Endothelial cell of umbilical vein (primary cell): ENCODE measurements around the gene ITM2C. TPM values are rescaled to one million over a fixed set of nuclear protein-coding genes. Genes with fewer than 3 reads are reported as not detected.

Experiments
- BruUV-seq: library from RNA; stranded (reverse); fragments of 400-500 nt; replicated peaks from 2 replicates; lab custom pipeline; 2021; lab: Mats Ljungman, UMichigan
- CTCF ChIA-PET: fragments of 300-600, 350-600 bp; sonication (Branson Sonifier 250); formaldehyde crosslinking; loops from one replicate; lab custom pipeline; 2021; ENCODE audit warnings: antibody characterized with exemption, inconsistent platforms; lab: Charles Lee
- POLR2A ChIA-PET: fragments of 300-600, 350-600 bp; sonication (Branson Sonifier 250); formaldehyde crosslinking; loops from one replicate; lab custom pipeline; 2021; ENCODE audit warnings: antibody characterized with exemption, inconsistent platforms; lab: Charles Lee
- DNase-seq: peaks from one replicate; pipeline ENCODE4 v3.0.0-alpha.2; 2011; ENCODE audit warnings: low read depth, low spot score
- FAIRE-seq: peaks from 2 replicates; lab custom pipeline; 2011; peaks lifted over from hg19 to GRCh38; lab: Jason Lieb, UNC
- H2AFZ ChIP-seq: 2 replicates; pipeline ENCODE4 v1.6.0; 2012; ENCODE audit warnings: low read depth, low read length, control low read depth, inconsistent platforms
- H3K27ac ChIP-seq: 2 replicates; pipeline ENCODE4 v1.5.1; 2011; ENCODE audit warnings: low read depth, mild to moderate bottlenecking, control low read depth, low read length, moderate library complexity; ENCODE audit not compliant: insufficient read depth
- H3K27me3 ChIP-seq, 2 experiments: 2 replicates each; pipeline versions ENCODE4 v1.6.0 to v1.6.1; 2011; ENCODE audit warnings: low read length in 2 of 2, mixed read lengths in 1 of 2; ENCODE audit not compliant: control insufficient read depth in 2 of 2, insufficient read depth in 2 of 2
- H3K36me3 ChIP-seq, 2 experiments: 2 replicates in 1 of 2; 3 replicates in 1 of 2; pipeline ENCODE4 v1.5.1; 2011; ENCODE audit warnings: low read length in 2 of 2, mild to moderate bottlenecking in 1 of 2, moderate library complexity in 1 of 2; ENCODE audit not compliant: control insufficient read depth in 2 of 2, insufficient read depth in 2 of 2; ENCODE audit errors: extremely low read depth in 1 of 2
- H3K4me1 ChIP-seq: 3 replicates; pipeline ENCODE4 v1.5.1; 2011; ENCODE audit warnings: mild to moderate bottlenecking, low read length; ENCODE audit not compliant: control insufficient read depth, insufficient read depth; ENCODE audit errors: extremely low read depth
- H3K4me2 ChIP-seq: 2 replicates; pipeline ENCODE4 v1.6.1; 2011; ENCODE audit warnings: low read length, control low read depth, mixed read lengths; ENCODE audit not compliant: insufficient read depth
- H3K4me3 ChIP-seq, 3 experiments: fragments of 200-600 bp in 1 of 3; sonication (generic), shearing (Covaris generic) in 1 of 3; replicated peaks in 1 of 3; 2 replicates each; pipeline ENCODE4 v1.5.1; 2011 to 2016; ENCODE audit warnings: control low read depth in 3 of 3, low read length in 3 of 3, mild to moderate bottlenecking in 2 of 3, inconsistent platforms in 1 of 3, low read depth in 1 of 3, moderate library complexity in 1 of 3; ENCODE audit not compliant: insufficient read depth in 1 of 3
- H3K79me2 ChIP-seq: 2 replicates; pipeline ENCODE4 v1.6.0; 2012; ENCODE audit warnings: low read length, inconsistent platforms; ENCODE audit not compliant: control insufficient read depth, insufficient read depth
- H3K9ac ChIP-seq: replicated peaks from 2 replicates; pipeline ENCODE3; 2011; ENCODE audit warnings: low read length, control low read depth; ENCODE audit not compliant: insufficient read depth; ENCODE audit errors: extremely low read depth
- H3K9me1 ChIP-seq: replicated peaks from 3 replicates; pipeline ENCODE4 v1.6.0; 2011; ENCODE audit warnings: mild to moderate bottlenecking, low read length; ENCODE audit not compliant: control insufficient read depth, insufficient read depth; ENCODE audit errors: extremely low read depth
- H3K9me3 ChIP-seq: replicated peaks from 2 replicates; pipeline ENCODE4 v1.5.1; 2012; ENCODE audit warnings: low read length, inconsistent platforms; ENCODE audit not compliant: control insufficient read depth, insufficient read depth
- H4K20me1 ChIP-seq: replicated peaks from 2 replicates; pipeline ENCODE3; 2011; ENCODE audit warnings: mild to moderate bottlenecking, low read length; ENCODE audit not compliant: control insufficient read depth, insufficient read depth; ENCODE audit errors: extremely low read depth
- EZH2 ChIP-seq: IDR thresholded peaks from 2 replicates; pipeline ENCODE4 v1.6.1; 2012; ENCODE audit warnings: borderline replicate concordance, low read depth, mild to moderate bottlenecking, moderate library complexity, low read length, inconsistent platforms; ENCODE audit not compliant: severe bottlenecking
- POLR2A ChIP-seq: IDR thresholded peaks from 2 replicates; pipeline ENCODE4 v1.6.1; 2012; ENCODE audit warnings: low read depth, mild to moderate bottlenecking, control low read depth, low read length
- POLR2AphosphoS5 ChIP-seq: IDR thresholded peaks from 2 replicates; pipeline ENCODE4 v1.6.1; 2012; ENCODE audit warnings: low read depth, mild to moderate bottlenecking, control low read depth, low read length, moderate library complexity; ENCODE audit not compliant: insufficient read depth
- dilution Hi-C: fragments of 300-500 bp; cut with MboI; formaldehyde crosslinking; loops from one replicate; pipeline ENCODE4 v1.15.0; 2019; ENCODE audit warnings: low sequenced_read_pairs; ENCODE audit not compliant: extremely low pct_ligation_motif_present
- intact Hi-C: fragments of 100-400 bp; cut with micrococcal nuclease; formaldehyde crosslinking; loops from one replicate; pipeline ENCODE4 v1.10.0; 2022
- polyA plus RNA-seq, 4 experiments: library from polyadenylated mRNA; depleted of rRNA in 3 of 4; stranded (reverse) in 3 of 4; unstranded in 1 of 4; fragments of >200 nt; gene quantifications; 2 replicates each; pipeline versions ENCODE4 v1.2.1 to v1.2.3, GENCODE V29; 2011 to 2012; ENCODE audit warnings: missing spikeins in 1 of 4
- total RNA-seq: library from RNA; stranded (reverse); gene quantifications from 2 replicates; pipeline ENCODE4 v1.2.3, GENCODE V29; 2021
- TF ChIP-seq, protein P1 (sequence below), 2 donors: IDR thresholded peaks; 1 replicate in 1 of 2; 2 replicates in 1 of 2; pipeline ENCODE4 v1.5.1; 2011; ENCODE audit warnings: low read length in 2 of 2, mild to moderate bottlenecking in 2 of 2, moderate library complexity in 2 of 2, control low read depth in 1 of 2, inconsistent platforms in 1 of 2, low read depth in 1 of 2; ENCODE audit not compliant: insufficient read depth in 1 of 2; ENCODE audit errors: extremely low read depth in 1 of 2

Gene ITM2C
- total and polyA plus RNA-seq, 2 donors (not counting 3 experiments of a cell fraction or from before 2014, with no cell fraction given), result 12.0 to 12.1 TPM

DNA sequence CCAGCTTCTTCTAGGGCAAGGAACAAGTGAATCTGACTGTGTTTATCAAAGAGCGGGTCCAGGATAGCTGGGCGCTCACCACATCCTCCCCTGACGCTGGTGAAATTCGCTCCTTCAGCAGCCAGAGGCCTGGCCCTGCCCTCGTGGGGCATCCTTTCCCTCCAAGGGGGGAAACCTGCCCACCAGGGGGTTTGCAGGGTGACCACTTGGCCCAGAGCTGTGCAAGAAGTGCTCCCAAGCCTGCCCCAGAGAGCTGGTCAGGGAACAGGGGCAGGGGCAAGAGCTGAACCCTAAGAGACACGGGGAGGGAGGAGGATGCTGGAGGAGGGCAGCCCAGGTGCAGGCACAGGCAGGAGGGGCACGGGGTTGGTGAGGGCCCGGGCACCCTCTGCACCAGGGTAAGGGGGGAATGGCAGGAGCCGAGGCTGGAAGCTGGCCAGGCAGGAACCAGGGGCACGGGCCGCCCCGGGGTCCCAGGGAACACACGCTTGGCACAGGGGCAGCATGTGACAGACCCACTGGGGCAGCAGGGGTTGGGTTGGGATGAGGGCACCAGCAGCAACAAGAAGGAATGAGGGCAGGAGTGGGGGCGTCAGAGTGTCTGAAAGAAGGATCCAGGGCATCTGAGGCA, 63.1 kb downstream of the ITM2C start:
- H3K36me3 ChIP-seq, result no peaks in the 10 kb centered on the region
- DNase-seq, result no peak
- dilution Hi-C loops, result no loop called here
- no peak overlapping the region for H3K27ac ChIP-seq
- ChIA-PET CTCF (interaction anchor here (1.0 to 1.2 kb wide), 2 partner anchors 10 to 59 kb away, joined by 5 to 6 read pairs; no protein-coding TSS in a partner anchor), POLR2A (no interaction called here)
- no peaks in the 10 kb centered on the region for H3K27me3 ChIP-seq
- H3K4me1 ChIP-seq, result no peaks in the 10 kb centered on the region
- TF ChIP-seq POLR2A (no peak), POLR2AphosphoS5 (no peak), EZH2 (no peak)
- TF ChIP-seq, protein P1, sequence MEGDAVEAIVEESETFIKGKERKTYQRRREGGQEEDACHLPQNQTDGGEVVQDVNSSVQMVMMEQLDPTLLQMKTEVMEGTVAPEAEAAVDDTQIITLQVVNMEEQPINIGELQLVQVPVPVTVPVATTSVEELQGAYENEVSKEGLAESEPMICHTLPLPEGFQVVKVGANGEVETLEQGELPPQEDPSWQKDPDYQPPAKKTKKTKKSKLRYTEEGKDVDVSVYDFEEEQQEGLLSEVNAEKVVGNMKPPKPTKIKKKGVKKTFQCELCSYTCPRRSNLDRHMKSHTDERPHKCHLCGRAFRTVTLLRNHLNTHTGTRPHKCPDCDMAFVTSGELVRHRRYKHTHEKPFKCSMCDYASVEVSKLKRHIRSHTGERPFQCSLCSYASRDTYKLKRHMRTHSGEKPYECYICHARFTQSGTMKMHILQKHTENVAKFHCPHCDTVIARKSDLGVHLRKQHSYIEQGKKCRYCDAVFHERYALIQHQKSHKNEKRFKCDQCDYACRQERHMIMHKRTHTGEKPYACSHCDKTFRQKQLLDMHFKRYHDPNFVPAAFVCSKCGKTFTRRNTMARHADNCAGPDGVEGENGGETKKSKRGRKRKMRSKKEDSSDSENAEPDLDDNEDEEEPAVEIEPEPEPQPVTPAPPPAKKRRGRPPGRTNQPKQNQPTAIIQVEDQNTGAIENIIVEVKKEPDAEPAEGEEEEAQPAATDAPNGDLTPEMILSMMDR (IDR thresholded peaks at IDR 0.05; ENCODE audit: extremely low read depth in 1 of 2, insufficient read depth in 1 of 2, low read depth in 1 of 2, low read length in 2 of 2), result no peak
- no peak overlapping the region for H2AFZ ChIP-seq
- H3K9me1 ChIP-seq, result no peaks in the 10 kb centered on the region
- FAIRE-seq, result no peak
- no peak overlapping the region for H3K9ac ChIP-seq
- no peaks in the 10 kb centered on the region for H4K20me1 ChIP-seq
- no peak overlapping the region for H3K4me3 ChIP-seq
- no TSS peak for BruUV-seq
- H3K79me2 ChIP-seq, result no peaks in the 10 kb centered on the region
- intact Hi-C loops, result no loop called here
- no peak overlapping the region for H3K4me2 ChIP-seq
- H3K9me3 ChIP-seq, result no peaks in the 10 kb centered on the region

Other genes starting within 250 kb of the ITM2C start
- gene CAB39, start 152.1 kb upstream of the ITM2C start, total RNA-seq, result 53.7 and 57.3 TPM in 2 replicates
- 19.8 and 25.7 TPM in 2 replicates for gene CAB39, start 152.1 kb upstream of the ITM2C start, polyA plus RNA-seq
- gene GPR55, start 60.3 kb downstream of the ITM2C start, total RNA-seq, result not detected in 2 replicates
- not detected in 2 replicates for gene GPR55, start 60.3 kb downstream of the ITM2C start, polyA plus RNA-seq
- gene SPATA3, start 131.2 kb downstream of the ITM2C start, total RNA-seq, result not detected in 2 replicates
- not detected in 2 replicates for gene SPATA3, start 131.2 kb downstream of the ITM2C start, polyA plus RNA-seq
- gene C2orf72, start 172.6 kb downstream of the ITM2C start, total RNA-seq, result 0.11 TPM in 1 of 2 replicates, not detected in the other
- gene C2orf72, start 172.6 kb downstream of the ITM2C start, polyA plus RNA-seq, result 0.01 and 0.02 TPM in 2 replicates
- 156 and 163 TPM in 2 replicates for gene PSMD1, start 191.9 kb downstream of the ITM2C start, total RNA-seq
- 209 and 249 TPM in 2 replicates for gene PSMD1, start 191.9 kb downstream of the ITM2C start, polyA plus RNA-seq